ENCODE measurements around the gene RASGRF2.

- TF ChIP-seq CTCF (IDR thresholded peaks at IDR 0.05; ENCODE audit: control extremely low read depth in 1 of 3, insufficient read depth in 1 of 3, low read depth in 1 of 3, low read length in 3 of 3) (no peak), SUZ12 (IDR thresholded peaks at IDR 0.05; ENCODE audit: low read length) (no peak), MAFK (IDR thresholded peaks at IDR 0.05; ENCODE audit: low read depth, low read length) (no peak), TAF1 (IDR thresholded peaks at IDR 0.05; ENCODE audit: low read depth, low read length) (no peak), E2F6 (IDR thresholded peaks at IDR 0.05) (no peak), CHD2 (IDR thresholded peaks at IDR 0.05; ENCODE audit: low read length) (no peak), BCL11A (IDR thresholded peaks at IDR 0.05; ENCODE audit: low read depth in 2 of 2, low read length in 2 of 2) (no peak), JUN (IDR thresholded peaks at IDR 0.05; ENCODE audit: low read depth, low read length) (no peak), YY1 (IDR thresholded peaks at IDR 0.05; ENCODE audit: low read depth, low read length) (no peak), POLR2A (IDR thresholded peaks at IDR 0.05; ENCODE audit: control extremely low read depth in 1 of 2, low read depth in 2 of 2, low read length in 2 of 2) (no peak), TBP (IDR thresholded peaks at IDR 0.05; ENCODE audit: low read depth, low read length) (no peak)
Measured at GRCh38 chr5:81202655-81203054, 242.5 kb downstream of the RASGRF2 start.

All from H1 (cell line).